ENCODE results near the gene SLC9A3.

The SLC9A3 gene

GRCh38 chr5:549229-549628 is 25.0 kb upstream of the SLC9A3 start:
- CTCF ChIA-PET, result interaction anchor here (0.6 kb wide), 3 partner anchors 85 to 613 kb away, joined by 3 read pairs; no protein-coding TSS in a partner anchor
- no peak for TF ChIP-seq ZSCAN18 (tag by site-specific recombination; IDR thresholded peaks at IDR 0.05)
- TF ChIP-seq TCF7L2 (IDR thresholded peaks at IDR 0.05; ENCODE audit: borderline replicate concordance, low read depth, low read length), result no peak
- no peak for TF ChIP-seq ZNF626 (tag by site-specific recombination; IDR thresholded peaks at IDR 0.05)
- TF ChIP-seq ZNF214 (tag by site-specific recombination; IDR thresholded peaks at IDR 0.05; ENCODE audit: borderline replicate concordance), result no peak
- TF ChIP-seq ZNF449 (tag by site-specific recombination; IDR thresholded peaks at IDR 0.05), result no peak
- TF ChIP-seq ZBTB11 (tag by site-specific recombination; conservative IDR thresholded peaks at IDR 0.05; ENCODE audit: low read depth), result no peak
- TF ChIP-seq PRDM6 (tag by site-specific recombination; IDR thresholded peaks at IDR 0.05), result no peak
- TF ChIP-seq ZNF394 (tag by site-specific recombination; IDR thresholded peaks at IDR 0.05; ENCODE audit: borderline replicate concordance), result no peak
- TF ChIP-seq ZNF10 (tag by site-specific recombination; IDR thresholded peaks at IDR 0.05), result no peak
- TF ChIP-seq GLIS1 (tag by site-specific recombination; IDR thresholded peaks at IDR 0.05), result no peak
- TF ChIP-seq ZBTB7A (tag by site-specific recombination; IDR thresholded peaks at IDR 0.05; ENCODE audit: low read depth), result no peak
- TF ChIP-seq ZNF184 (tag by site-specific recombination; IDR thresholded peaks at IDR 0.05), result no peak
- TF ChIP-seq ZBTB21 (tag by site-specific recombination; IDR thresholded peaks at IDR 0.05), result no peak
- no peak for TF ChIP-seq ZNF560 (tag by site-specific recombination; IDR thresholded peaks at IDR 0.05; ENCODE audit: borderline replicate concordance)
- no peak for TF ChIP-seq ZNF274 (IDR thresholded peaks at IDR 0.05; ENCODE audit: low read length)
- TF ChIP-seq ZNF274 (tag by site-specific recombination; IDR thresholded peaks at IDR 0.05; ENCODE audit: borderline replicate concordance), result no peak
- no peak for TF ChIP-seq ZNF629 (tag by site-specific recombination; IDR thresholded peaks at IDR 0.05)
- no peak for TF ChIP-seq ZNF747 (tag by site-specific recombination; IDR thresholded peaks at IDR 0.05)
- TF ChIP-seq GLI4 (tag by site-specific recombination; IDR thresholded peaks at IDR 0.05), result no peak
- no peak for TF ChIP-seq ZNF248 (tag by site-specific recombination; IDR thresholded peaks at IDR 0.05)

More at GRCh38 chr5:549229-549628, 25.0 kb upstream of the SLC9A3 start:
- H3K4me3 ChIP-seq (ENCODE audit: low read depth, low read length), result no peak overlapping the region
- H3K27ac ChIP-seq (ENCODE audit: extremely low read depth, low read depth, low read length), result no peak overlapping the region
- no peaks in the 10 kb centered on the region for H3K9me3 ChIP-seq (ENCODE audit: control insufficient read depth, insufficient read depth, low read depth, low read length)
- no peaks in the 10 kb centered on the region for H3K4me1 ChIP-seq (ENCODE audit: control insufficient read depth, insufficient read depth, low read length)
- POLR2A ChIA-PET, result no interaction called here
- H3K36me3 ChIP-seq (ENCODE audit: control insufficient read depth in 2 of 2, insufficient read depth in 1 of 2, low read length in 2 of 2), result no peaks in the 10 kb centered on the region
